Uterus (tissue), 4 donors: ENCODE measurements around the gene ADAMTS4. TPM values are rescaled to one million over a fixed set of nuclear protein-coding genes. Genes with fewer than 3 reads are reported as not detected.

Experiments
- DNase-seq, 2 donors: peaks; one replicate each; pipeline ENCODE4 v3.0.0-alpha.2; 2019 to 2020
- H3K27ac ChIP-seq, 2 donors: fragments of 200-600 bp; sonication (generic); 1 replicate in 1 of 2; 2 replicates in 1 of 2; pipeline ENCODE4 v1.5.1; 2016 to 2018
- H3K27me3 ChIP-seq, 2 donors: fragments of 200-600 bp; sonication (generic); one replicate each; pipeline ENCODE4 v1.5.1; 2018 to 2019; ENCODE audit warnings: control low read depth in 1 of 2
- H3K36me3 ChIP-seq, 2 donors: fragments of 200-600 bp; sonication (generic); one replicate each; pipeline ENCODE4 v1.5.1; 2019; ENCODE audit warnings: control low read depth in 1 of 2
- H3K4me1 ChIP-seq, 2 donors: fragments of 200-600 bp; sonication (generic); one replicate each; pipeline ENCODE4 v1.5.1; 2018 to 2019; ENCODE audit warnings: control low read depth in 1 of 2
- H3K4me3 ChIP-seq, 2 donors: fragments of 200-600 bp; sonication (generic); 1 replicate in 1 of 2; 2 replicates in 1 of 2; pipeline ENCODE4 v1.5.1; 2018 to 2019; ENCODE audit warnings: mild to moderate bottlenecking in 1 of 2
- H3K9me3 ChIP-seq, 2 donors: fragments of 200-600 bp; sonication (generic); one replicate each; pipeline ENCODE4 v1.5.1; 2019; ENCODE audit warnings: control low read depth in 1 of 2
- POLR2A ChIP-seq, 2 donors: fragments of 450-650 bp; IDR thresholded peaks; one replicate each; pipeline ENCODE4 v1.6.1; 2016; ENCODE audit warnings: antibody characterized with exemption in 2 of 2, mild to moderate bottlenecking in 1 of 2, moderate library complexity in 1 of 2
- intact Hi-C: fragments of 100-400 bp; cut with DNase I; formaldehyde crosslinking; loops from one replicate; pipeline ENCODE4 v1.15.1; 2023; ENCODE audit warnings: low total_unique reads
- total RNA-seq, 4 donors: library from RNA; depleted of rRNA in 3 of 4; stranded (reverse); fragments of >200 nt in 3 of 4; gene quantifications; one replicate each; pipeline versions ENCODE4 v1.1.0 to v1.2.4, GENCODE V29; 2014 to 2023
- TF ChIP-seq, protein P1 (sequence below), 4 experiments: fragments of 200-600 bp in 2 of 4; fragments of 450-650 bp in 2 of 4; sonication (generic) in 2 of 4; IDR thresholded peaks; one replicate each; pipeline ENCODE4 v1.5.1; 2016 to 2019; ENCODE audit warnings: antibody characterized with exemption in 4 of 4, mild to moderate bottlenecking in 2 of 4, moderate library complexity in 1 of 4
- donor health status: DM: yes; HTN: yes; CAD: no.

ADAMTS4 gene
- total RNA-seq, 4 donors from 2014 or later, result 1.3 to 41.5 (median 10.9) TPM

DNA sequence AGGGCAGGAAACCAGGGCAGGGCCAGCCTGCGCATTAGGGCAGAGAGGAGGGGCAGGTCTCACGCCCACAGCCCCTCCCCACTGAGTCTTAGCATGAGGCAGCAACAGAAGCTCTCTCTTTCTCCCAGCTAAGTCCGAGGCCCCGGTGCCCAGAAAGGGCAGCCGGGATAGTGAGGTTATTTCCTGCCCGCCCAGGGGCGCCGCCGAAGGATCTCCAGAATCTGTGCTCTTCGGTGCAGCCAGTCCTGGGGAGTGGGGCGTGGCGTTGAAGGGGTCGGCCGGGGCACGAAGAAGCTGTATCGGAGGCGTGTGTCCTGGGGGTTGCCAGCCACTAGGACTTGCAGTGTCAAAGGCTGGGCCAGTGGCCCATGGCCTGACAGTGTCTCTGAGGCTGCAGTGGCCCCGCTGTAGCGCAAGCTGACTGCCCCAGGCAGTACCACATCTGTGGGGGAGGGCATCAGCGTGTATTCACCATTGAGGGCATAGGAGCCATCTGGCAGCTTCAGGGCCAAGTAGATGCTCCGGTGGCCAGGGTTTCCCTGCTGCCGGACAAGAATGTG, 7.8 kb downstream of the ADAMTS4 start:
- DNase-seq, result no peak

GRCh38 chr1:161189036-161189435, 9.8 kb downstream of the ADAMTS4 start:
- H3K36me3 ChIP-seq, result no peaks in the 10 kb centered on the region
- intact Hi-C loops, result no loop called here
- no peak overlapping the region for H3K4me3 ChIP-seq
- H3K27me3 ChIP-seq, result no peaks in the 10 kb centered on the region
- H3K27ac ChIP-seq, result no peak overlapping the region
- H3K4me1 ChIP-seq, result peaks cover 0 to 3% of the 10 kb centered on the region in 2 donors
- no peaks in the 10 kb centered on the region for H3K9me3 ChIP-seq
- no peak for DNase-seq
- TF ChIP-seq, protein P1, sequence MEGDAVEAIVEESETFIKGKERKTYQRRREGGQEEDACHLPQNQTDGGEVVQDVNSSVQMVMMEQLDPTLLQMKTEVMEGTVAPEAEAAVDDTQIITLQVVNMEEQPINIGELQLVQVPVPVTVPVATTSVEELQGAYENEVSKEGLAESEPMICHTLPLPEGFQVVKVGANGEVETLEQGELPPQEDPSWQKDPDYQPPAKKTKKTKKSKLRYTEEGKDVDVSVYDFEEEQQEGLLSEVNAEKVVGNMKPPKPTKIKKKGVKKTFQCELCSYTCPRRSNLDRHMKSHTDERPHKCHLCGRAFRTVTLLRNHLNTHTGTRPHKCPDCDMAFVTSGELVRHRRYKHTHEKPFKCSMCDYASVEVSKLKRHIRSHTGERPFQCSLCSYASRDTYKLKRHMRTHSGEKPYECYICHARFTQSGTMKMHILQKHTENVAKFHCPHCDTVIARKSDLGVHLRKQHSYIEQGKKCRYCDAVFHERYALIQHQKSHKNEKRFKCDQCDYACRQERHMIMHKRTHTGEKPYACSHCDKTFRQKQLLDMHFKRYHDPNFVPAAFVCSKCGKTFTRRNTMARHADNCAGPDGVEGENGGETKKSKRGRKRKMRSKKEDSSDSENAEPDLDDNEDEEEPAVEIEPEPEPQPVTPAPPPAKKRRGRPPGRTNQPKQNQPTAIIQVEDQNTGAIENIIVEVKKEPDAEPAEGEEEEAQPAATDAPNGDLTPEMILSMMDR (IDR thresholded peaks at IDR 0.05), result no peak

More for the DNA sequence above, 7.8 kb downstream of the ADAMTS4 start:
- Histone ChIP-seq H3K9me3 (no peaks in the 10 kb centered on the region), H3K36me3 (no peaks in the 10 kb centered on the region), H3K4me3 (no peak overlapping the region), H3K27ac (no peak overlapping the region), H3K4me1 (peaks cover 0 to 3% of the 10 kb centered on the region in 2 donors), H3K27me3 (no peaks in the 10 kb centered on the region)
- TF ChIP-seq, protein P1 (IDR thresholded peaks at IDR 0.05), result no peak
- no peak for TF ChIP-seq POLR2A (IDR thresholded peaks at IDR 0.05)
- intact Hi-C loops, result no loop called here

DNA sequence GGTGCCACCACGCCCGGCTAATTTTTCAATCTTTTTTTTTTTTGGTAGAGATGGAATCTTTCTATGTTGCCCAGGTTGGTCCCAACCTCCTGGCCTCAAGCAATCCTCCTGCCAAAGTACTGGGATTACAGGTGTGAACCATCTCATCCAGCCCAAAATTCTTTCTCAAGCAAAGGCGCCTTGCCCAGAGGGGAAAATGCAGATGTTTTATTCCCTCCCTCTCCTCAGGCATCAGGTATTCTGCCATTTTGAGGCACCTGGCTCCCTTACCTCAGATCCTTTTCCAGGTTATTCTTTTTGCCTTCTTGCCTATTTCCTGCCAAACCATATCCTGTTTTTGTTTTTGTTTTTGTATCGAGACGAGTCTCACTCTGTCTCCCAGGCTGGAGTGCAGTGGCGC, 10.5 kb downstream of the ADAMTS4 start:
- TF ChIP-seq, protein P1 (IDR thresholded peaks at IDR 0.05), result no peak
- TF ChIP-seq POLR2A (IDR thresholded peaks at IDR 0.05), result no peak
- H3K27ac ChIP-seq, result no peak overlapping the region
- H3K4me1 ChIP-seq, result no peaks in the 10 kb centered on the region
- H3K4me3 ChIP-seq, result no peak overlapping the region
- no peaks in the 10 kb centered on the region for H3K27me3 ChIP-seq
- H3K9me3 ChIP-seq, result no peaks in the 10 kb centered on the region
- no peak for DNase-seq
- intact Hi-C loops, result no loop called here
- H3K36me3 ChIP-seq, result no peaks in the 10 kb centered on the region

GRCh38 chr1:161187311-161187710, 11.5 kb downstream of the ADAMTS4 start:
- TF ChIP-seq POLR2A (IDR thresholded peaks at IDR 0.05), result no peak
- Histone ChIP-seq H3K9me3 (no peaks in the 10 kb centered on the region), H3K27me3 (no peaks in the 10 kb centered on the region), H3K36me3 (no peaks in the 10 kb centered on the region), H3K27ac (no peak overlapping the region), H3K4me1 (no peaks in the 10 kb centered on the region), H3K4me3 (no peak overlapping the region)
- intact Hi-C loops, result no loop called here
- no peak for DNase-seq

GRCh38 chr1:161185732-161186311, 13.0 kb downstream of the ADAMTS4 start:
- no peak for DNase-seq
- intact Hi-C loops, result no loop called here

More at GRCh38 chr1:161185732-161186311, 13.0 kb downstream of the ADAMTS4 start:
- no peaks in the 10 kb centered on the region for H3K9me3 ChIP-seq
- TF ChIP-seq, protein P1 (IDR thresholded peaks at IDR 0.05), result no peak
- TF ChIP-seq POLR2A (IDR thresholded peaks at IDR 0.05), result no peak
- H3K4me3 ChIP-seq, result no peak overlapping the region
- no peaks in the 10 kb centered on the region for H3K27me3 ChIP-seq
- H3K36me3 ChIP-seq, result no peaks in the 10 kb centered on the region
- no peaks in the 10 kb centered on the region for H3K4me1 ChIP-seq
- H3K27ac ChIP-seq, result peak overlapping the region; percentile 55 to 66
